K562 (cell line): Measurements from ENCODE around the gene PLXDC2. TPM values are rescaled to one million over a fixed set of nuclear protein-coding genes. Genes with fewer than 3 reads are reported as not detected.

Experiments
- ATAC-seq: fragments of 200-7000 bp; cut with Tn5 transposase; 3 replicates; pipeline ENCODE4 v1.9.1; 2020; ENCODE audit warnings: moderate library complexity
- BruUV-seq: library from RNA; stranded (reverse); fragments of 400-500 nt; replicated peaks from 2 replicates; lab custom pipeline; 2021; lab: Mats Ljungman, UMichigan
- CTCF ChIA-PET: fragments of 300-600 bp; formaldehyde crosslinking; extraction: SDS; loops from one replicate; lab custom pipeline; 2021; ENCODE audit warnings: low intra/inter-chr PET ratio; lab: Yijun Ruan, JAX
- POLR2A ChIA-PET: fragments of 300-600, 350-650 bp; sonication (Branson Sonifier 250); formaldehyde crosslinking; extraction: SDS; loops from one replicate; lab custom pipeline; 2021; ENCODE audit warnings: antibody characterized with exemption, inconsistent platforms; lab: Yijun Ruan, JAX
- DNase-seq, 4 experiments: peaks; one replicate each; pipeline versions ENCODE4 v3.0.0 to v3.0.0-alpha.2; 2011 to 2018; ENCODE audit warnings: low spot score in 3 of 4, mixed read lengths in 3 of 4; ENCODE audit errors: extremely low read depth in 1 of 4
- FAIRE-seq: peaks from 2 replicates; lab custom pipeline; 2011; peaks lifted over from hg19 to GRCh38; lab: Jason Lieb, UNC
- H2AFZ ChIP-seq: 2 replicates; pipeline ENCODE4 v1.6.0; 2011; ENCODE audit warnings: low read depth, low read length, control low read depth, inconsistent platforms
- H3K27ac ChIP-seq: fragments of 200-600 bp; 3 replicates; pipeline ENCODE4 v1.8.0; 2011; ENCODE audit warnings: low read depth, mild to moderate bottlenecking, control low read depth, inconsistent platforms, low read length, moderate library complexity, mixed read lengths; ENCODE audit errors: extremely low read depth
- H3K27me3 ChIP-seq, 2 experiments: fragments of 300-600 bp in 1 of 2; 2 replicates in 1 of 2; 3 replicates in 1 of 2; pipeline versions ENCODE4 v1.6.0 to v1.8.0; 2011; ENCODE audit warnings: inconsistent platforms in 2 of 2, low read length in 2 of 2, mild to moderate bottlenecking in 1 of 2, mixed read lengths in 1 of 2, moderate library complexity in 1 of 2; ENCODE audit not compliant: control insufficient read depth in 2 of 2, insufficient read depth in 2 of 2
- H3K36me3 ChIP-seq: fragments of 300-600 bp; 3 replicates; pipeline ENCODE4 v1.8.0; 2011; ENCODE audit warnings: mild to moderate bottlenecking, low read length, inconsistent platforms; ENCODE audit not compliant: control insufficient read depth, insufficient read depth
- H3K4me1 ChIP-seq, 2 experiments: fragments of 200-600 bp in 1 of 2; replicated peaks in 1 of 2; 2 replicates in 1 of 2; 3 replicates in 1 of 2; pipeline versions ENCODE4 v1.5.1 to v1.8.0; 2011; ENCODE audit warnings: inconsistent platforms in 2 of 2, low read length in 2 of 2, mild to moderate bottlenecking in 1 of 2, mixed read lengths in 1 of 2, moderate library complexity in 1 of 2; ENCODE audit not compliant: control insufficient read depth in 2 of 2, insufficient read depth in 2 of 2
- H3K4me2 ChIP-seq: 2 replicates; pipeline ENCODE4 v1.6.1; 2011; ENCODE audit warnings: low read length, control low read depth, inconsistent platforms, mixed read lengths; ENCODE audit not compliant: insufficient read depth
- H3K4me3 ChIP-seq: fragments of 200-600 bp; sonication (generic), shearing (Covaris generic); 2 replicates; pipeline ENCODE4 v1.5.1; 2016; ENCODE audit warnings: control low read depth, inconsistent platforms
- H3K79me2 ChIP-seq: fragments of 200-600 bp; 3 replicates; pipeline ENCODE4 v1.8.0; 2011; ENCODE audit warnings: low read length, inconsistent platforms; ENCODE audit not compliant: control insufficient read depth, insufficient read depth
- H3K9ac ChIP-seq, 2 experiments: 2 replicates each; pipeline versions ENCODE4 v1.6.0 to v1.6.1; 2011; ENCODE audit warnings: low read depth in 2 of 2, low read length in 2 of 2, control low read depth in 1 of 2, inconsistent platforms in 1 of 2, mild to moderate bottlenecking in 1 of 2, mixed read lengths in 1 of 2; ENCODE audit not compliant: insufficient read depth in 1 of 2
- H3K9me1 ChIP-seq: one replicate; pipeline ENCODE4 v1.6.0; 2011; ENCODE audit warnings: inconsistent platforms, mild to moderate bottlenecking, low read length, moderate library complexity; ENCODE audit not compliant: control insufficient read depth, insufficient read depth
- H3K9me3 ChIP-seq: replicated peaks from 2 replicates; pipeline ENCODE4 v1.5.1; 2011; ENCODE audit warnings: low read depth, low read length, inconsistent platforms; ENCODE audit not compliant: control insufficient read depth, insufficient read depth
- H4K20me1 ChIP-seq: replicated peaks from 2 replicates; pipeline ENCODE4 v1.6.1; 2011; ENCODE audit warnings: low read length, inconsistent platforms, mixed read lengths; ENCODE audit not compliant: control insufficient read depth, insufficient read depth
- BRD4 ChIP-seq: fragments of 200-600 bp; sonication (generic); IDR thresholded peaks from 2 replicates; pipeline ENCODE4 v1.6.1; 2017; ENCODE audit warnings: inconsistent platforms
- CEBPB ChIP-seq: fragments of 450-650 bp; IDR thresholded peaks from 2 replicates; pipeline ENCODE4 v1.6.1; 2016; ENCODE audit warnings: missing genetic modification characterization, missing compliant biosample characterization
- CEBPG ChIP-seq, 3 experiments: fragments of 200-800 bp in 1 of 3; sonication (Bioruptor generic) in 1 of 3; sonication (generic) in 1 of 3; formaldehyde crosslinking in 1 of 3; IDR thresholded peaks in 2 of 3; conservative IDR thresholded peaks in 1 of 3; 2 replicates each; pipeline versions ENCODE4 v1.6.1 to v1.8.0; 2016 to 2022; ENCODE audit warnings: missing compliant biosample characterization in 2 of 3, missing genetic modification characterization in 2 of 3, mild to moderate bottlenecking in 1 of 3, missing genetic modification reagents in 1 of 3
- ILF3 ChIP-seq: fragments of 450-650 bp; IDR thresholded peaks from 2 replicates; pipeline ENCODE4 v1.6.1; 2018; ENCODE audit warnings: antibody characterized with exemption, mild to moderate bottlenecking, moderate library complexity, borderline replicate concordance
- NCOA6 ChIP-seq: fragments of 450-650 bp; IDR thresholded peaks from 2 replicates; pipeline ENCODE4 v1.6.1; 2017; ENCODE audit warnings: mild to moderate bottlenecking
- NONO ChIP-seq, 2 experiments: fragments of 200-400 bp in 1 of 2; fragments of 450-650 bp in 1 of 2; formaldehyde crosslinking in 1 of 2; IDR thresholded peaks; 2 replicates each; pipeline ENCODE4 v1.6.1; 2017; ENCODE audit warnings: low read depth in 2 of 2, mild to moderate bottlenecking in 2 of 2, moderate library complexity in 2 of 2, low read length in 1 of 2
- PHF20 ChIP-seq: fragments of 450-650 bp; IDR thresholded peaks from 2 replicates; pipeline ENCODE4 v1.6.1; 2018; ENCODE audit not compliant: partially characterized antibody
- RBBP5 ChIP-seq: fragments of 200-600 bp; sonication (generic); IDR thresholded peaks from 2 replicates; pipeline ENCODE4 v1.6.1; 2012; ENCODE audit warnings: borderline replicate concordance, mild to moderate bottlenecking, low read length, control low read depth, inconsistent platforms; ENCODE audit not compliant: insufficient read depth, poor library complexity, severe bottlenecking
- SREBF1 ChIP-seq: fragments of 150-350 bp; IDR thresholded peaks from 2 replicates; pipeline ENCODE4 v1.6.1; 2014; ENCODE audit warnings: antibody characterized with exemption, low read depth, low read length, borderline replicate concordance
- TCFL5 ChIP-seq: fragments of 250-450 bp; sonication (Bioruptor Pico); conservative IDR thresholded peaks from 2 replicates; pipeline ENCODE4 v1.6.1; 2021; ENCODE audit warnings: mild to moderate bottlenecking, moderate library complexity, matching md5 sums
- ZBTB1 ChIP-seq: sonication (generic); formaldehyde crosslinking; IDR thresholded peaks from 2 replicates; pipeline ENCODE4 v1.8.1; 2023; ENCODE audit warnings: missing genetic modification reagents, low read depth, mild to moderate bottlenecking, borderline replicate concordance
- ZNF140 ChIP-seq: fragments of 250-450 bp; sonication (Bioruptor Pico); IDR thresholded peaks from 2 replicates; pipeline ENCODE4 v1.8.0; 2021; ENCODE audit warnings: moderate library complexity, mild to moderate bottlenecking, inconsistent platforms
- WGBS: fragments of 100-300 bp; shearing (Covaris generic); methylation state at CpG from one replicate; pipeline ENCODE4 v1.1.6; 2016; ENCODE audit warnings: low coverage, mixed read lengths; ENCODE audit not compliant: insufficient coverage; ENCODE audit errors: missing lambda C conversion rate; 5-methylcytosine and 5-hydroxymethylcytosine counted together
- in situ Hi-C: fragments of 300-500 bp; cut with MboI; formaldehyde crosslinking; loops from 4 replicates; pipeline ENCODE4 v1.15.0; 2018; ENCODE audit warnings: inconsistent platforms, mixed read lengths
- intact Hi-C: fragments of 100-400 bp; cut with micrococcal nuclease; formaldehyde crosslinking; loops from 2 replicates; pipeline ENCODE4 v1.14.2; 2022
- polyA plus RNA-seq, 8 experiments: library from polyadenylated mRNA; depleted of rRNA in 4 of 8; stranded (reverse) in 5 of 8; unstranded in 3 of 8; fragments of >200 nt; fragmentation: Nextera tagmentation in 2 of 8; fragmentation: Illumina TruSeq in 1 of 8; extraction: Ambion mirVana in 2 of 8; extraction: Trizol in 1 of 8; gene quantifications; 2 replicates each; pipeline versions ENCODE4 v1.2.1 to v1.2.3, GENCODE V29; 2011 to 2014; ENCODE audit warnings: inconsistent platforms in 1 of 8, missing spikeins in 1 of 8
- total RNA-seq, 7 experiments: library from RNA; depleted of rRNA in 6 of 7; stranded (reverse); fragments of >200 nt in 6 of 7; fragmentation: Illumina TruSeq in 2 of 7; extraction: Trizol in 2 of 7; gene quantifications; 2 replicates each; pipeline versions ENCODE4 v1.2.1 to v1.2.3, GENCODE V29; 2011 to 2021; ENCODE audit warnings: low replicate concordance in 1 of 7
- TF ChIP-seq, protein P1 (sequence below): fragments of 450-650 bp; IDR thresholded peaks from 2 replicates; pipeline ENCODE4 v1.7.0; 2016; ENCODE audit warnings: borderline replicate concordance
- TF ChIP-seq, protein P2 (sequence below): sonication (generic); formaldehyde crosslinking; IDR thresholded peaks from 2 replicates; pipeline ENCODE4 v1.8.1; 2022; ENCODE audit warnings: missing genetic modification reagents
- TF ChIP-seq, protein P3 (sequence below), 3 experiments: fragments of 200-800 bp in 1 of 3; sonication (Bioruptor generic) in 1 of 3; sonication (generic) in 1 of 3; formaldehyde crosslinking in 1 of 3; IDR thresholded peaks; 2 replicates each; pipeline versions ENCODE4 v1.6.1 to v1.8.0; 2016 to 2022; ENCODE audit warnings: mild to moderate bottlenecking in 2 of 3, missing compliant biosample characterization in 2 of 3, missing genetic modification characterization in 2 of 3, missing genetic modification reagents in 1 of 3

Gene PLXDC2
- total and polyA plus RNA-seq, 9 of the 15 experiments (the other 6 are each of a cell fraction or from before 2014, with no cell fraction given) = 0.01 to 0.33 (median 0.10) TPM; not detected in 3

DNA sequence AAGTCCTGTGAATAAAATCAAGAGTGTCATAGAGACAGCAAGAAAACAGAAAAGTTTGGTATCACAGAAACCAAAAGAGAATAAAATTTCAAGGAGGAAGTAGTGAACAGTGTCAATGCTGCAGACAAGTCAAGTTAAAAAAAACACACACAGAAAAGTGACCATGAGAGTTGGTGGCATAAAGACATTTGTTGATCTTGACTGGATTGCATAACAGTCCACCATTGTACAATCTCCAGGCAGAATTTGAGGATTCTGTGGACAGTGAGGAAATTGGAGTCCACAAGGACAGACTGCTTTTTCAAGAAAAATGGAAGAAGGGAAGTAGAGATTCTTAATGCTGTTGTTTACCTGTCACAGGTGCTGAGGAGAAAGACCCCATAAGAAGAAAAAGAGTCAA lies 412.5 kb downstream of the PLXDC2 start (continued):
- TF ChIP-seq SREBF1 (no peak), TCFL5 (CRISPR knock-in tag) (no peak)
- TF ChIP-seq, all 486 proteins: peak for 0

DNA sequence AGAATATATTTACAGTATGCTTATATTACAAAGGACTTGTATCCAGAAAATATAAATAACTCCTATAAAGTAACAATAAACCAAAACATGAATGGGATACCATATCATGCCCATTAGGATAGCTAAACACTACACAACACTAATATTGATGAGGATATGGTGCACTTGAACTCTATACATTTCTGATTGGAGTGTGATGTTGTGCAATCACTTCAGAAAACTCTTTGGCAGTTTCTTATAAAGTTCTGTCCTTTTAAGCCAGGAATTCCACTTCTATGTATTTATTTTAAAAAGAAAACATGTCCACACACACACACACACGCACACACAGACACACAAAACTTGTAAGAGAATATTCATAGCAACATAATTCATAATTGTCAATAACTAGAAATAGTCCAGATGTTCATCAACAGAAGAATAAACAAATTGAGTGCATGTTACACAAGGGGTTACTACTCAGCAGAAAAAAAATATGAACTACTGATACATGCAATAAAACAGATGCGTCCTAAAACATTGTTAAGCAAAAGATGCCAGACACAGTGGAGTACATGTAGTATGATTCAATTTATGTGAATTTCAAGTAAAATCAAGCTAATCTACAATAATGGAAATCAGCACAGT lies 416.0 kb downstream of the PLXDC2 start:
- in situ Hi-C loops (no loop called here), intact Hi-C loops (no loop called here)
- no peaks in the 10 kb centered on the region for H3K79me2 ChIP-seq
- H3K9me1 ChIP-seq = no peaks in the 10 kb centered on the region
- 0% methylated on average over 2 of the region's 2 CpGs for WGBS
- H2AFZ ChIP-seq = no peak overlapping the region
- H3K4me1 ChIP-seq = no peaks in the 10 kb centered on the region
- H4K20me1 ChIP-seq = no peaks in the 10 kb centered on the region
- POLR2A ChIA-PET = no interaction called here
- H3K27ac ChIP-seq = no peak overlapping the region
- DNase-seq (no peak), FAIRE-seq (no peak), ATAC-seq (no peak)
- no peaks in the 10 kb centered on the region for H3K36me3 ChIP-seq
- no peak overlapping the region for H3K9ac ChIP-seq
- BruUV-seq = no TSS peak
- no peak overlapping the region for H3K4me3 ChIP-seq
- no peaks in the 10 kb centered on the region; the same call in 1 of the 2 replicates for H3K9me3 ChIP-seq
- H3K4me2 ChIP-seq = no peak overlapping the region
- CTCF ChIA-PET = no interaction called here
- no peaks in the 10 kb centered on the region for H3K27me3 ChIP-seq
- TF ChIP-seq CEBPG (CRISPR knock-in tag; IDR thresholded peaks at IDR 0.05) = no peak
- peak in 1 of 2 experiments; percentile 61; a peak in 2 of 4 replicates for TF ChIP-seq CEBPG (tag; conservative IDR thresholded peaks at IDR 0.05 in 1 of 2, IDR thresholded peaks at IDR 0.05 in 1 of 2)
- no peak for TF ChIP-seq BRD4
- TF ChIP-seq, protein P1, sequence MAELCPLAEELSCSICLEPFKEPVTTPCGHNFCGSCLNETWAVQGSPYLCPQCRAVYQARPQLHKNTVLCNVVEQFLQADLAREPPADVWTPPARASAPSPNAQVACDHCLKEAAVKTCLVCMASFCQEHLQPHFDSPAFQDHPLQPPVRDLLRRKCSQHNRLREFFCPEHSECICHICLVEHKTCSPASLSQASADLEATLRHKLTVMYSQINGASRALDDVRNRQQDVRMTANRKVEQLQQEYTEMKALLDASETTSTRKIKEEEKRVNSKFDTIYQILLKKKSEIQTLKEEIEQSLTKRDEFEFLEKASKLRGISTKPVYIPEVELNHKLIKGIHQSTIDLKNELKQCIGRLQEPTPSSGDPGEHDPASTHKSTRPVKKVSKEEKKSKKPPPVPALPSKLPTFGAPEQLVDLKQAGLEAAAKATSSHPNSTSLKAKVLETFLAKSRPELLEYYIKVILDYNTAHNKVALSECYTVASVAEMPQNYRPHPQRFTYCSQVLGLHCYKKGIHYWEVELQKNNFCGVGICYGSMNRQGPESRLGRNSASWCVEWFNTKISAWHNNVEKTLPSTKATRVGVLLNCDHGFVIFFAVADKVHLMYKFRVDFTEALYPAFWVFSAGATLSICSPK = no peak
- no peak for TF ChIP-seq NONO (IDR thresholded peaks at IDR 0.05; ENCODE audit: low read depth in 2 of 2, low read length in 1 of 2)
- TF ChIP-seq NCOA6 = no peak
- TF ChIP-seq, protein P2, sequence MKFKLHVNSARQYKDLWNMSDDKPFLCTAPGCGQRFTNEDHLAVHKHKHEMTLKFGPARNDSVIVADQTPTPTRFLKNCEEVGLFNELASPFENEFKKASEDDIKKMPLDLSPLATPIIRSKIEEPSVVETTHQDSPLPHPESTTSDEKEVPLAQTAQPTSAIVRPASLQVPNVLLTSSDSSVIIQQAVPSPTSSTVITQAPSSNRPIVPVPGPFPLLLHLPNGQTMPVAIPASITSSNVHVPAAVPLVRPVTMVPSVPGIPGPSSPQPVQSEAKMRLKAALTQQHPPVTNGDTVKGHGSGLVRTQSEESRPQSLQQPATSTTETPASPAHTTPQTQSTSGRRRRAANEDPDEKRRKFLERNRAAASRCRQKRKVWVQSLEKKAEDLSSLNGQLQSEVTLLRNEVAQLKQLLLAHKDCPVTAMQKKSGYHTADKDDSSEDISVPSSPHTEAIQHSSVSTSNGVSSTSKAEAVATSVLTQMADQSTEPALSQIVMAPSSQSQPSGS (CRISPR knock-in tag) = no peak
- TF ChIP-seq RBBP5 = no peak
- TF ChIP-seq ILF3 = no peak
- no peak for TF ChIP-seq ZBTB1 (CRISPR knock-in tag)
- no peak for TF ChIP-seq PHF20
- no peak for TF ChIP-seq ZNF140 (CRISPR knock-in tag)
- TF ChIP-seq CEBPB (tag) = peak; percentile 40; the same call in 1 of the 2 replicates
- TF ChIP-seq, protein P3, sequence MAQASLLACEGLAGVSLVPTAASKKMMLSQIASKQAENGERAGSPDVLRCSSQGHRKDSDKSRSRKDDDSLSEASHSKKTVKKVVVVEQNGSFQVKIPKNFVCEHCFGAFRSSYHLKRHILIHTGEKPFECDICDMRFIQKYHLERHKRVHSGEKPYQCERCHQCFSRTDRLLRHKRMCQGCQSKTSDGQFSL (CRISPR knock-in tag; IDR thresholded peaks at IDR 0.05) = no peak
- TF ChIP-seq, protein P3 (tag; IDR thresholded peaks at IDR 0.05) = no peak
